Glomerular endothelial cell (primary cell): ENCODE data around the gene GM2A. TPM values are rescaled to one million over a fixed set of nuclear protein-coding genes. Genes with fewer than 3 reads are reported as not detected.

Source experiments
- total RNA-seq: library from RNA; depleted of rRNA; stranded (reverse); fragments of >200 nt; gene quantifications from 2 replicates; pipeline ENCODE4 v1.2.3, GENCODE V29; 2015

GM2A gene
- total RNA-seq, 1 donor from 2014 or later: 38.4 TPM

Other genes with a start within 250 kb of the GM2A start
- 0.34 and 2.8 TPM in 2 replicates for gene GPX3, start 232.6 kb upstream of the GM2A start, total RNA-seq
- gene TNIP1, start 172.2 kb upstream of the GM2A start, total RNA-seq: 146 and 221 TPM in 2 replicates
- gene ANXA6, start 95.4 kb upstream of the GM2A start, total RNA-seq: 329 and 338 TPM in 2 replicates
- gene CCDC69, start 29.1 kb upstream of the GM2A start, total RNA-seq: 10.6 and 26.1 TPM in 2 replicates
- gene SLC36A3, start 50.6 kb downstream of the GM2A start, total RNA-seq: not detected in 2 replicates
- not detected in 2 replicates for gene SLC36A2, start 94.4 kb downstream of the GM2A start, total RNA-seq
- 7.2 and 9.1 TPM in 2 replicates for gene SLC36A1, start 194.4 kb downstream of the GM2A start, total RNA-seq